NCI-H2227 treated with DMSO at 0.1 percent for 48 hours (cell line): ENCODE data around the gene OR52E2.

ENCODE experiments used
- DNase-seq: peaks from one replicate; lab custom pipeline; 2025; lab: John Stamatoyannopoulos, UW

Gene OR52E2

GRCh38 chr11:5011254-5011653, 48.2 kb downstream of the OR52E2 start:
- no peak for DNase-seq
